AG04449 (cell line): ENCODE results near the gene ADAT3.
"Not testable (repeated sequence)": the region's sequence is repeated elsewhere in the genome, so short reads cannot be mapped to it uniquely, and the experiment has no call there.

Experiments
- CTCF ChIA-PET: fragments of 350-600 bp; formaldehyde crosslinking; extraction: SDS; loops from one replicate; lab custom pipeline; 2021; ENCODE audit warnings: antibody characterized with exemption; lab: Yijun Ruan, JAX
- POLR2A ChIA-PET: fragments of 400-600, 350-600 bp; formaldehyde crosslinking; extraction: SDS; loops from one replicate; lab custom pipeline; 2020; ENCODE audit warnings: antibody characterized with exemption, inconsistent platforms; lab: Yijun Ruan, JAX
- DNase-seq: peaks from one replicate; pipeline ENCODE4 v3.0.0-alpha.2; 2010; ENCODE audit warnings: low read depth, low spot score
- H3K4me3 ChIP-seq: 2 replicates; pipeline ENCODE4 v1.5.1; 2011; ENCODE audit warnings: low read depth, mild to moderate bottlenecking, control low read depth, low read length
- TF ChIP-seq, protein P1 (sequence below): IDR thresholded peaks from one replicate; pipeline ENCODE4 v1.5.1; 2011; ENCODE audit warnings: mild to moderate bottlenecking, moderate library complexity, low read length, control low read depth, inconsistent platforms; ENCODE audit not compliant: insufficient read depth; ENCODE audit errors: missing control alignments

The ADAT3 gene

GRCh38 chr19:1871630-1872029 is 33.6 kb upstream of the ADAT3 start:
- TF ChIP-seq, protein P1, sequence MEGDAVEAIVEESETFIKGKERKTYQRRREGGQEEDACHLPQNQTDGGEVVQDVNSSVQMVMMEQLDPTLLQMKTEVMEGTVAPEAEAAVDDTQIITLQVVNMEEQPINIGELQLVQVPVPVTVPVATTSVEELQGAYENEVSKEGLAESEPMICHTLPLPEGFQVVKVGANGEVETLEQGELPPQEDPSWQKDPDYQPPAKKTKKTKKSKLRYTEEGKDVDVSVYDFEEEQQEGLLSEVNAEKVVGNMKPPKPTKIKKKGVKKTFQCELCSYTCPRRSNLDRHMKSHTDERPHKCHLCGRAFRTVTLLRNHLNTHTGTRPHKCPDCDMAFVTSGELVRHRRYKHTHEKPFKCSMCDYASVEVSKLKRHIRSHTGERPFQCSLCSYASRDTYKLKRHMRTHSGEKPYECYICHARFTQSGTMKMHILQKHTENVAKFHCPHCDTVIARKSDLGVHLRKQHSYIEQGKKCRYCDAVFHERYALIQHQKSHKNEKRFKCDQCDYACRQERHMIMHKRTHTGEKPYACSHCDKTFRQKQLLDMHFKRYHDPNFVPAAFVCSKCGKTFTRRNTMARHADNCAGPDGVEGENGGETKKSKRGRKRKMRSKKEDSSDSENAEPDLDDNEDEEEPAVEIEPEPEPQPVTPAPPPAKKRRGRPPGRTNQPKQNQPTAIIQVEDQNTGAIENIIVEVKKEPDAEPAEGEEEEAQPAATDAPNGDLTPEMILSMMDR = no peak
- ChIA-PET CTCF (interaction anchor here (1.4 kb wide), 1 partner anchor 46 kb away, joined by 4 read pairs; no protein-coding TSS in a partner anchor), POLR2A (no interaction called here)
- DNase-seq = no peak
- no peak overlapping the region for H3K4me3 ChIP-seq

DNA sequence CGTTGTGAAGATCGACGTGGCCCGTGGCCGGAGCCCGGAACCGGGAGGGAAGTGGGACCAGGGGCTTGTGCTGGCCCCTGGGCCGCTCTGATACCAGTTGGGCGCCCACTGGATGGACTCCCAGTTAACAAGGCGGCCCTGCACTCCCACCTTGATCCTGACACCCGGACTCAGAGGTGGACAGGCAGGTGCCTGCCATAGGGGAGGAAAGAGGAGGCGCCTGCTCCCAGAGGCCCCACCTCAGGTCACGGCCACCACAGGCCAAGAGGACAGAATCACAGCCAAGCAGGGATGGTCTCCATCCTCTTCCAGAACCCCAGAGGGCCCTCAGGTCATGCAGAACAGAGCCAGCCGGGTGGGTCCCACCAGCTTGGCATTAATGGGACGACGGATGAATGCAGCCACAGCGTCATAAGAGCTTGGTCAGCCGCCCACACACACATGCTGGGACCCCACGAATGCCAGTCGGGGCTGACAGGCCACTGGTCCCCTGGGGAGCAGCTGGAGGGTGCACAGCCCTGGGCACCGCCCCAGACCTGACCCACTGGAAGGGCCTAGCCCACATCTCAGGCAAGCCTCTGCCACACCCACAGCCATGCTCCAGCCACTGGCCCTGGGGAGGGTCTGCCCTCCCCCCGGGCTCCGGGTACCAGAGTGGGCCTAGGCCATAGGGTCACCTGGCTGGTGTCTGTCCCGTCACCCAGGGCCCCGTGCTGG is 32.2 kb upstream of the ADAT3 start:
- no peak overlapping the region for H3K4me3 ChIP-seq
- ChIA-PET POLR2A (no interaction called here), CTCF (interaction anchor here (0.9 to 1.4 kb wide), 2 partner anchors 47 to 57 kb away, joined by 3 to 4 read pairs; no protein-coding TSS in a partner anchor)
- DNase-seq = no peak
- TF ChIP-seq, protein P1 = no peak

DNA sequence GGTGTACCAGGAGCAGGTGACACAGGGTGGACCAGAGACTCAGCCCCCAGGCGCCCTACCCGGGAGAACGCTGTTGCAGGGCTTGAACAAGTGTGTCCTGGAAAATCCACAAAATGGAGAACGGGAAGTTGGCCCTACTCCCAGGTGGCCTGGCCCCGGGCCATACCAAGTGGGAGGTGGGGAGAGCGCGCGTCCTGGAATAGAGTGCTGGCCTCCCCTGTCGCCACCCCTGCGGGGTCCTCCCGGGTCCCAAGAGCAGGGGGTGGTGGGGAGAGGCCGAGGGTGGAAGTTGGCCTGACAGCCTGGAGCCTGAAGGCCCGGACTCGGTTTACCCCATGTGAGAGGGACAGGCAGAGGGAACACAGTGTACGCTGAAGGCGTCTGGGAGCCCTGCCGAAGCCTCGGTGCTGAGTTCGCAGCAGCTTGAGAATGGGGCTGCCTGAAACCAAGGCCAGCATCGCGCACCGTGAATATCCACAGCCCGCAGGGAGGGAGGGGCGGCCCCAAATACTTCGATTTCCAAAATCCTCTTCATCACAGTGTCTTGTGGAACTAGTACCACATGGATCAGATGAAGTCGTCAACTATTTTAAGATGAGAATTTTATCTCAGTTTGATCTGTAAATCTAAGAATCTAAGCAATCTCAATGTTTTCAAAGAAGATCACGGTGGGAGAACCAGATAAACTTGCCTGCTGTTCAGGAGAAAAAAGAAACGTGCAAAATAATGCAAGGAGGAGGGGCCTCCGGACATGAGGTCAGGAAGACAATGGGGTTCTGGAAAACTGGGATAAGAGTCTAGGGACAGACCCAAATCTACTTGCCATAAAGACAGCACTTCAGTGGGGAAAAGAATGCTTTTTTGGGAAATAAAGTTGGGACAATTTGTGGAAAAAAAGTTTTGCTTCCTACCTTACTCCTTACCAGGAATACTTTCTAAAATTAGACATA is 31.4 kb upstream of the ADAT3 start:
- TF ChIP-seq, protein P1 = no peak
- ChIA-PET CTCF (interaction anchor here (0.7 to 1.6 kb wide), 4 partner anchors 8 to 56 kb away, joined by 3 to 16 read pairs (median 4); no protein-coding TSS in a partner anchor), POLR2A (interaction anchor here (0.6 kb wide), 1 partner anchor 380 kb away, joined by 8 read pairs; no protein-coding TSS in a partner anchor)
- DNase-seq = no peak
- no peak overlapping the region; the same call in none of the 2 replicates for H3K4me3 ChIP-seq

GRCh38 chr19:1874554-1875185 is 30.5 kb upstream of the ADAT3 start:
- CTCF ChIA-PET = interaction anchor here (0.7 to 1.6 kb wide), 4 partner anchors 9 to 55 kb away, joined by 3 to 16 read pairs (median 4); no protein-coding TSS in a partner anchor
- DNase-seq = no peak
- H3K4me3 ChIP-seq = peak overlapping the region; percentile 98
- TF ChIP-seq, protein P1 = no peak
- POLR2A ChIA-PET = interaction anchor here (0.5 to 0.9 kb wide), 3 partner anchors 10 to 380 kb away, joined by 3 to 8 read pairs (median 8); no protein-coding TSS in a partner anchor

GRCh38 chr19:1875265-1875645 is 29.9 kb upstream of the ADAT3 start:
- ChIA-PET CTCF (interaction anchor here (0.9 to 1.6 kb wide), 3 partner anchors 10 to 55 kb away, joined by 3 to 16 read pairs (median 4); no protein-coding TSS in a partner anchor), POLR2A (interaction anchor here (0.5 to 0.9 kb wide), 2 partner anchors 10 to 284 kb away, joined by 3 to 8 read pairs; no protein-coding TSS in a partner anchor)
- H3K4me3 ChIP-seq = peak overlapping the region; percentile 98
- not testable (repeated sequence) for DNase-seq
